HEK293 (cell line): ENCODE measurements around the gene RNF13.

ENCODE experiments used
- CTCF ChIA-PET: fragments of 350-600 bp; formaldehyde crosslinking; extraction: SDS; loops from one replicate; lab custom pipeline; 2021; ENCODE audit warnings: antibody characterized with exemption; lab: Yijun Ruan, JAX
- POLR2A ChIA-PET: fragments of 300-600 bp; formaldehyde crosslinking; extraction: SDS; loops from one replicate; lab custom pipeline; 2020; ENCODE audit warnings: antibody characterized with exemption, inconsistent platforms; lab: Yijun Ruan, JAX
- H3K27ac ChIP-seq: fragments of 200-500 bp; sonication (Bioruptor generic); 2 replicates; pipeline ENCODE4 v1.5.1; 2014; ENCODE audit warnings: low read depth, low read length, control low read depth, inconsistent platforms; ENCODE audit errors: extremely low read depth
- H3K36me3 ChIP-seq, 2 experiments: fragments of 200-500 bp in 1 of 2; sonication (Bioruptor generic) in 1 of 2; 1 replicate in 1 of 2; 2 replicates in 1 of 2; pipeline ENCODE4 v1.5.1; 2014 to 2017; ENCODE audit warnings: inconsistent platforms in 2 of 2, low read length in 2 of 2; ENCODE audit not compliant: control insufficient read depth in 2 of 2, insufficient read depth in 1 of 2
- H3K4me1 ChIP-seq: fragments of 200-500 bp; sonication (Bioruptor generic); 2 replicates; pipeline ENCODE4 v1.5.1; 2014; ENCODE audit warnings: mild to moderate bottlenecking, low read length, inconsistent platforms; ENCODE audit not compliant: control insufficient read depth, insufficient read depth
- H3K4me3 ChIP-seq: 2 replicates; pipeline ENCODE4 v1.5.1; 2011; ENCODE audit warnings: low read depth, mild to moderate bottlenecking, control low read depth, low read length, moderate library complexity
- H3K9me3 ChIP-seq: fragments of 200-500 bp; sonication (Bioruptor generic); 2 replicates; pipeline ENCODE4 v1.5.1; 2014; ENCODE audit warnings: low read depth, low read length, inconsistent platforms; ENCODE audit not compliant: control insufficient read depth, insufficient read depth
- GLI2 ChIP-seq: fragments of 450-650 bp; formaldehyde crosslinking; IDR thresholded peaks from 2 replicates; pipeline ENCODE4; 2017; ENCODE audit warnings: missing biosample characterization, missing genetic modification characterization, low read depth, borderline replicate concordance
- GLIS2 ChIP-seq: fragments of 450-650 bp; formaldehyde crosslinking; IDR thresholded peaks from 2 replicates; pipeline ENCODE4 v1.5.1; 2016; ENCODE audit warnings: missing biosample characterization, missing genetic modification characterization
- HOXA7 ChIP-seq: sonication (generic); formaldehyde crosslinking; IDR thresholded peaks from 2 replicates; pipeline ENCODE4 v1.8.1; 2022; ENCODE audit warnings: missing genetic modification reagents, borderline replicate concordance
- OVOL3 ChIP-seq: fragments of 450-650 bp; formaldehyde crosslinking; IDR thresholded peaks from 2 replicates; pipeline ENCODE4 v1.5.1; 2016; ENCODE audit warnings: missing biosample characterization, missing genetic modification characterization
- TCF7L2 ChIP-seq: IDR thresholded peaks from 2 replicates; pipeline ENCODE4 v1.6.1; 2011; ENCODE audit warnings: low read depth, mild to moderate bottlenecking, inconsistent platforms, low read length, moderate library complexity, borderline replicate concordance
- ZBTB1 ChIP-seq: fragments of 450-650 bp; formaldehyde crosslinking; IDR thresholded peaks from 2 replicates; pipeline ENCODE4 v1.5.1; 2016; ENCODE audit warnings: missing biosample characterization, missing genetic modification characterization
- ZFHX2 ChIP-seq: fragments of 450-650 bp; formaldehyde crosslinking; conservative IDR thresholded peaks from 2 replicates; pipeline ENCODE4 v1.5.1; 2016; ENCODE audit warnings: missing biosample characterization, missing genetic modification characterization
- ZNF10 ChIP-seq: fragments of 450-650 bp; formaldehyde crosslinking; IDR thresholded peaks from 2 replicates; pipeline ENCODE4 v1.5.1; 2017; ENCODE audit warnings: missing biosample characterization, missing genetic modification characterization
- ZNF133 ChIP-seq: fragments of 450-650 bp; formaldehyde crosslinking; IDR thresholded peaks from 2 replicates; pipeline ENCODE4 v1.5.1; 2016; ENCODE audit warnings: missing biosample characterization, missing genetic modification characterization
- ZNF138 ChIP-seq: fragments of 450-650 bp; formaldehyde crosslinking; IDR thresholded peaks from 2 replicates; pipeline ENCODE4 v1.5.1; 2016; ENCODE audit warnings: missing biosample characterization, missing genetic modification characterization, borderline replicate concordance
- ZNF202 ChIP-seq: fragments of 450-650 bp; formaldehyde crosslinking; IDR thresholded peaks from 2 replicates; pipeline ENCODE4 v1.5.1; 2016; ENCODE audit warnings: missing biosample characterization, missing genetic modification characterization, borderline replicate concordance
- ZNF274 ChIP-seq, 2 experiments: fragments of 200-500 bp in 1 of 2; fragments of 450-650 bp in 1 of 2; sonication (Bioruptor generic) in 1 of 2; formaldehyde crosslinking in 1 of 2; IDR thresholded peaks; 2 replicates each; pipeline versions ENCODE4 v1.5.1 to v1.6.1; 2014 to 2016; ENCODE audit warnings: borderline replicate concordance in 1 of 2, inconsistent platforms in 1 of 2, low read length in 1 of 2, missing biosample characterization in 1 of 2, missing genetic modification characterization in 1 of 2
- ZNF354C ChIP-seq: fragments of 450-650 bp; formaldehyde crosslinking; IDR thresholded peaks from 2 replicates; pipeline ENCODE4 v1.5.1; 2016; ENCODE audit warnings: missing biosample characterization, missing genetic modification characterization, low read depth, borderline replicate concordance
- ZNF37A ChIP-seq: fragments of 450-650 bp; IDR thresholded peaks from 2 replicates; pipeline ENCODE4 v1.5.1; 2018; ENCODE audit warnings: missing biosample characterization, missing genetic modification characterization
- ZNF501 ChIP-seq: fragments of 450-650 bp; formaldehyde crosslinking; IDR thresholded peaks from 2 replicates; pipeline ENCODE4 v1.5.1; 2016; ENCODE audit warnings: missing biosample characterization, missing genetic modification characterization
- ZNF513 ChIP-seq: fragments of 450-650 bp; IDR thresholded peaks from 2 replicates; pipeline ENCODE4 v1.5.1; 2018; ENCODE audit warnings: missing biosample characterization, missing genetic modification characterization
- ZNF544 ChIP-seq: fragments of 450-650 bp; formaldehyde crosslinking; IDR thresholded peaks from 2 replicates; pipeline ENCODE4 v1.5.0; 2017; ENCODE audit warnings: missing biosample characterization, missing genetic modification characterization
- ZNF558 ChIP-seq: fragments of 450-650 bp; formaldehyde crosslinking; IDR thresholded peaks from 2 replicates; pipeline ENCODE4 v1.5.1; 2016; ENCODE audit warnings: missing biosample characterization, missing genetic modification characterization
- ZNF585B ChIP-seq: fragments of 450-650 bp; formaldehyde crosslinking; IDR thresholded peaks from 2 replicates; pipeline ENCODE4 v1.5.1; 2016; ENCODE audit warnings: missing biosample characterization, missing genetic modification characterization
- ZNF623 ChIP-seq: fragments of 450-650 bp; formaldehyde crosslinking; IDR thresholded peaks from 2 replicates; pipeline ENCODE4 v1.5.1; 2016; ENCODE audit warnings: missing biosample characterization, missing genetic modification characterization
- ZNF624 ChIP-seq: fragments of 450-650 bp; formaldehyde crosslinking; IDR thresholded peaks from 2 replicates; pipeline ENCODE4 v1.5.1; 2017; ENCODE audit warnings: missing biosample characterization, missing genetic modification characterization
- ZNF704 ChIP-seq: fragments of 450-650 bp; formaldehyde crosslinking; IDR thresholded peaks from 2 replicates; pipeline ENCODE4 v1.5.1; 2016; ENCODE audit warnings: missing biosample characterization, missing genetic modification characterization
- ZNF843 ChIP-seq: fragments of 450-650 bp; formaldehyde crosslinking; IDR thresholded peaks from 2 replicates; pipeline ENCODE4 v1.5.1; 2016; ENCODE audit warnings: missing biosample characterization, missing genetic modification characterization
- TF ChIP-seq, protein P1 (sequence below): fragments of 450-650 bp; formaldehyde crosslinking; IDR thresholded peaks from 2 replicates; pipeline ENCODE4 v1.5.1; 2017; ENCODE audit warnings: missing biosample characterization, missing genetic modification characterization
- TF ChIP-seq, protein P2 (sequence below): fragments of 450-650 bp; formaldehyde crosslinking; IDR thresholded peaks from 2 replicates; pipeline ENCODE4 v1.5.1; 2016; ENCODE audit warnings: missing biosample characterization, missing genetic modification characterization

The RNF13 gene

GRCh38 chr3:149983628-149984027, 170.6 kb downstream of the RNF13 start:
- H3K4me1 ChIP-seq: no peaks in the 10 kb centered on the region
- POLR2A ChIA-PET: no interaction called here
- TF ChIP-seq TCF7L2 (no peak), ZNF501 (tag by site-specific recombination) (no peak), ZNF37A (tag by site-specific recombination) (no peak), ZNF544 (tag by site-specific recombination) (no peak), ZNF138 (tag by site-specific recombination) (no peak), ZNF843 (tag by site-specific recombination) (no peak), ZNF704 (no peak)
- TF ChIP-seq, protein P1, sequence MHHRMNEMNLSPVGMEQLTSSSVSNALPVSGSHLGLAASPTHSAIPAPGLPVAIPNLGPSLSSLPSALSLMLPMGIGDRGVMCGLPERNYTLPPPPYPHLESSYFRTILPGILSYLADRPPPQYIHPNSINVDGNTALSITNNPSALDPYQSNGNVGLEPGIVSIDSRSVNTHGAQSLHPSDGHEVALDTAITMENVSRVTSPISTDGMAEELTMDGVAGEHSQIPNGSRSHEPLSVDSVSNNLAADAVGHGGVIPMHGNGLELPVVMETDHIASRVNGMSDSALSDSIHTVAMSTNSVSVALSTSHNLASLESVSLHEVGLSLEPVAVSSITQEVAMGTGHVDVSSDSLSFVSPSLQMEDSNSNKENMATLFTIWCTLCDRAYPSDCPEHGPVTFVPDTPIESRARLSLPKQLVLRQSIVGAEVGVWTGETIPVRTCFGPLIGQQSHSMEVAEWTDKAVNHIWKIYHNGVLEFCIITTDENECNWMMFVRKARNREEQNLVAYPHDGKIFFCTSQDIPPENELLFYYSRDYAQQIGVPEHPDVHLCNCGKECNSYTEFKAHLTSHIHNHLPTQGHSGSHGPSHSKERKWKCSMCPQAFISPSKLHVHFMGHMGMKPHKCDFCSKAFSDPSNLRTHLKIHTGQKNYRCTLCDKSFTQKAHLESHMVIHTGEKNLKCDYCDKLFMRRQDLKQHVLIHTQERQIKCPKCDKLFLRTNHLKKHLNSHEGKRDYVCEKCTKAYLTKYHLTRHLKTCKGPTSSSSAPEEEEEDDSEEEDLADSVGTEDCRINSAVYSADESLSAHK (tag by site-specific recombination): no peak
- H3K27ac ChIP-seq: no peak overlapping the region
- H3K4me3 ChIP-seq: no peak overlapping the region
- CTCF ChIA-PET: interaction anchor here (0.6 to 0.8 kb wide), 4 partner anchors 11 to 247 kb away, joined by 3 read pairs; no protein-coding TSS in a partner anchor
- no peaks in the 10 kb centered on the region for H3K9me3 ChIP-seq
- no peaks in the 10 kb centered on the region for H3K36me3 ChIP-seq

- POLR2A ChIA-PET: no interaction called here
- Histone ChIP-seq H3K27ac (no peak overlapping the region), H3K36me3 (no peaks in the 10 kb centered on the region), H3K4me3 (no peak overlapping the region), H3K9me3 (no peaks in the 10 kb centered on the region), H3K4me1 (no peaks in the 10 kb centered on the region)
- CTCF ChIA-PET: interaction anchor here (0.8 kb wide), 1 partner anchor 613 kb away, joined by 4 read pairs; no protein-coding TSS in a partner anchor
- TF ChIP-seq OVOL3 (tag by site-specific recombination): no peak
- TF ChIP-seq ZNF624 (tag by site-specific recombination): no peak
- TF ChIP-seq ZNF513: no peak
- no peak for TF ChIP-seq ZNF10 (tag by site-specific recombination)
- no peak for TF ChIP-seq ZNF202 (tag by site-specific recombination)
- no peak for TF ChIP-seq ZBTB1 (tag by site-specific recombination)
- no peak for TF ChIP-seq ZNF133
- no peak for TF ChIP-seq HOXA7 (CRISPR knock-in tag)
- no peak for TF ChIP-seq ZNF623 (tag by site-specific recombination)
- no peak for TF ChIP-seq ZFHX2 (tag by site-specific recombination)
- TF ChIP-seq, protein P2, sequence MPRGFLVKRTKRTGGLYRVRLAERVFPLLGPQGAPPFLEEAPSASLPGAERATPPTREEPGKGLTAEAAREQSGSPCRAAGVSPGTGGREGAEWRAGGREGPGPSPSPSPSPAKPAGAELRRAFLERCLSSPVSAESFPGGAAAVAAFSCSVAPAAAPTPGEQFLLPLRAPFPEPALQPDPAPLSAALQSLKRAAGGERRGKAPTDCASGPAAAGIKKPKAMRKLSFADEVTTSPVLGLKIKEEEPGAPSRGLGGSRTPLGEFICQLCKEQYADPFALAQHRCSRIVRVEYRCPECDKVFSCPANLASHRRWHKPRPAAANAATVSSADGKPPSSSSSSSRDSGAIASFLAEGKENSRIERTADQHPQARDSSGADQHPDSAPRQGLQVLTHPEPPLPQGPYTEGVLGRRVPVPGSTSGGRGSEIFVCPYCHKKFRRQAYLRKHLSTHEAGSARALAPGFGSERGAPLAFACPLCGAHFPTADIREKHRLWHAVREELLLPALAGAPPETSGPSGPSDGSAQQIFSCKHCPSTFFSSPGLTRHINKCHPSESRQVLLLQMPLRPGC (tag by site-specific recombination): no peak
- TF ChIP-seq ZNF354C: no peak
- TF ChIP-seq ZNF274 (IDR thresholded peaks at IDR 0.05; ENCODE audit: low read length): no peak
- no peak for TF ChIP-seq ZNF274 (tag by site-specific recombination; IDR thresholded peaks at IDR 0.05; ENCODE audit: borderline replicate concordance)
- no peak for TF ChIP-seq ZNF558
- TF ChIP-seq ZNF585B (tag by site-specific recombination): no peak
- no peak for TF ChIP-seq GLIS2 (tag by site-specific recombination)
- TF ChIP-seq GLI2: no peak
Observed at GRCh38 chr3:149989307-149989706, 176.3 kb downstream of the RNF13 start.
